Activated B cell treated with CpG ODN at 0.5 μM for 24 hours (primary cell): ENCODE results near the gene TIFAB. TPM values are rescaled to one million over a fixed set of nuclear protein-coding genes. Genes with fewer than 3 reads are reported as not detected.

Source experiments
- ATAC-seq: fragments of 200-7000 bp; cut with Tn5 transposase; one replicate; pipeline ENCODE4 v1.10.0; 2021; ENCODE audit warnings: low read depth, mild to moderate bottlenecking, moderate library complexity
- CTCF ChIA-PET: fragments of 350-600 bp; sonication (Branson Sonifier 250); formaldehyde crosslinking; loops from one replicate; lab custom pipeline; 2021; ENCODE audit warnings: antibody characterized with exemption; lab: Charles Lee
- POLR2A ChIA-PET: fragments of 350-600 bp; sonication (Branson Sonifier 250); formaldehyde crosslinking; loops from one replicate; lab custom pipeline; 2021; ENCODE audit warnings: antibody characterized with exemption; lab: Charles Lee
- DNase-seq: peaks from one replicate; pipeline ENCODE4 v3.0.0; 2022
- H3K27ac Mint-ChIP-seq: one replicate; pipeline ENCODE4 v1.8.0; 2020; ENCODE audit warnings: mixed read lengths
- H3K27me3 Mint-ChIP-seq: one replicate; pipeline ENCODE4 v1.8.0; 2021; ENCODE audit warnings: mixed read lengths
- H3K36me3 Mint-ChIP-seq: one replicate; pipeline ENCODE4 v1.8.0; 2021; ENCODE audit warnings: low read depth, mixed read lengths
- H3K4me1 Mint-ChIP-seq: one replicate; pipeline ENCODE4 v1.8.0; 2021; ENCODE audit warnings: mixed read lengths
- H3K4me3 Mint-ChIP-seq: one replicate; pipeline ENCODE4 v1.8.0; 2020; ENCODE audit warnings: mild to moderate bottlenecking, mixed read lengths
- H3K9me3 Mint-ChIP-seq: one replicate; pipeline ENCODE4 v1.8.0; 2020; ENCODE audit warnings: mixed read lengths
- intact Hi-C: fragments of 100-400 bp; cut with micrococcal nuclease; formaldehyde crosslinking; loops from one replicate; pipeline ENCODE4 v1.15.1; 2024
- total RNA-seq: library from RNA; stranded (reverse); gene quantifications from 2 replicates; pipeline ENCODE4 v1.2.3, GENCODE V29; 2022
- TF ChIP-seq, protein P1 (sequence below): fragments of 200-600 bp; IDR thresholded peaks from one replicate; pipeline ENCODE4 v1.8.0; 2022; ENCODE audit warnings: antibody characterized with exemption, mild to moderate bottlenecking

TIFAB gene
- total RNA-seq, 1 donor from 2014 or later = not detected

DNA sequence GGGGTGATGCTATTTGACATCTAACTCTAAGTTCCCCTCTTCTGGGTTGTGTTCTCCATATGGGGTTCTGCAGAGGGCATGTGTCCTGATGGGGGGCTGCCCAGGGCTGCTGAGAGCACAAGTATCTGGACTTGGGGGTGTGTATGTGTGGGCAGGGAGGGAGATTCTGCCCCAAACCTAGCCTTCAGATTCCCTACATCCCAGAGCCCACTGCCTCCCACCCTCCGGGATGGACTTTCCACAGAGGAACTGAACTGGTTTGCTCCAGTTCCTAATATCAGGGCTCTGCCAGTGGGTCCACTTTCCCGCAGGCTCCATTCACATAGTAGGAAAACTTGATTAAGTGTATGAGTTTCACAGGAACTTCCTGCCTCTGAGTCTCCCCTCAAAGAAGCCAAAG, 16.4 kb upstream of the TIFAB start:
- Mint-ChIP-seq H3K27ac (no peak overlapping the region), H3K36me3 (no peaks in the 10 kb centered on the region)
- no peak for ATAC-seq

DNA sequence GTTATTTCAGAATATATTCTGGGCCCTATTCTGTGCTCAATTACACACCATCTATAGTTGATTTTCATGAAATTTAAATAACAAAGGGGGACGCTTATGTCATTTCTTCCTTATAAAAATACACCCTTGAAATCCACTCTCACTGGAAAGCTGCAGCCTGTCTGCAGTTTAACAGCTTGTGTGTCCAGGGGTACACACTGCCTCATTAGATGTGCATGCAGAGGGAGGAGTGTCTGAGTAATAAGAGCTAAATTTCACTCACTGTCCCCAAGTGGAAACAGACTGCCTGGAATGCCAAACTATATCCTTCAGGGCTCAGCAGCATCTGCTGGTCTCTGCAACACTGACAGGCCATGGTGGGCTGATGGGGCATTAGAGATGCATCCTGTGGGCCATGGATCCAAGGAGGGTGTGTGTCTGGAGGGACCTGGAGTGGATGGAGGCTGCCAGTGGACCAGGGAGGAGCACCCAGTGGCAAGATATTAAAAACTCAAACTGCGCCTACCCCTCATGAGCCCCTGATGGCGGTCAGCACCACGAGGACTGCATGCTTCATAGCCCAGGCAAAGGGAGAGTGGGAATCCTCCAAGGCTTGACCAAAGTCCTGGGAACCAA, 15.8 kb upstream of the TIFAB start:
- no peak for ATAC-seq
- Mint-ChIP-seq H3K4me3 (no peak overlapping the region), H3K9me3 (no peaks in the 10 kb centered on the region), H3K27me3 (peaks cover 35% of the 10 kb centered on the region), H3K27ac (no peak overlapping the region), H3K4me1 (peaks cover 6% of the 10 kb centered on the region), H3K36me3 (no peaks in the 10 kb centered on the region)
- TF ChIP-seq, protein P1, sequence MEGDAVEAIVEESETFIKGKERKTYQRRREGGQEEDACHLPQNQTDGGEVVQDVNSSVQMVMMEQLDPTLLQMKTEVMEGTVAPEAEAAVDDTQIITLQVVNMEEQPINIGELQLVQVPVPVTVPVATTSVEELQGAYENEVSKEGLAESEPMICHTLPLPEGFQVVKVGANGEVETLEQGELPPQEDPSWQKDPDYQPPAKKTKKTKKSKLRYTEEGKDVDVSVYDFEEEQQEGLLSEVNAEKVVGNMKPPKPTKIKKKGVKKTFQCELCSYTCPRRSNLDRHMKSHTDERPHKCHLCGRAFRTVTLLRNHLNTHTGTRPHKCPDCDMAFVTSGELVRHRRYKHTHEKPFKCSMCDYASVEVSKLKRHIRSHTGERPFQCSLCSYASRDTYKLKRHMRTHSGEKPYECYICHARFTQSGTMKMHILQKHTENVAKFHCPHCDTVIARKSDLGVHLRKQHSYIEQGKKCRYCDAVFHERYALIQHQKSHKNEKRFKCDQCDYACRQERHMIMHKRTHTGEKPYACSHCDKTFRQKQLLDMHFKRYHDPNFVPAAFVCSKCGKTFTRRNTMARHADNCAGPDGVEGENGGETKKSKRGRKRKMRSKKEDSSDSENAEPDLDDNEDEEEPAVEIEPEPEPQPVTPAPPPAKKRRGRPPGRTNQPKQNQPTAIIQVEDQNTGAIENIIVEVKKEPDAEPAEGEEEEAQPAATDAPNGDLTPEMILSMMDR = no peak
- intact Hi-C loops = no loop called here
- DNase-seq = no peak
- ChIA-PET POLR2A (no interaction called here), CTCF (interaction anchor here (3.9 kb wide), 1 partner anchor 99 kb away, joined by 40 read pairs; no protein-coding TSS in a partner anchor)

More for the DNA sequence above, 16.4 kb upstream of the TIFAB start:
- ChIA-PET POLR2A (no interaction called here), CTCF (no interaction called here)
- Mint-ChIP-seq H3K27me3 (peaks cover 37% of the 10 kb centered on the region), H3K4me1 (peaks cover 6% of the 10 kb centered on the region), H3K9me3 (no peaks in the 10 kb centered on the region), H3K4me3 (no peak overlapping the region)
- no peak for DNase-seq
- TF ChIP-seq, protein P1 = no peak
- intact Hi-C loops = no loop called here

DNA sequence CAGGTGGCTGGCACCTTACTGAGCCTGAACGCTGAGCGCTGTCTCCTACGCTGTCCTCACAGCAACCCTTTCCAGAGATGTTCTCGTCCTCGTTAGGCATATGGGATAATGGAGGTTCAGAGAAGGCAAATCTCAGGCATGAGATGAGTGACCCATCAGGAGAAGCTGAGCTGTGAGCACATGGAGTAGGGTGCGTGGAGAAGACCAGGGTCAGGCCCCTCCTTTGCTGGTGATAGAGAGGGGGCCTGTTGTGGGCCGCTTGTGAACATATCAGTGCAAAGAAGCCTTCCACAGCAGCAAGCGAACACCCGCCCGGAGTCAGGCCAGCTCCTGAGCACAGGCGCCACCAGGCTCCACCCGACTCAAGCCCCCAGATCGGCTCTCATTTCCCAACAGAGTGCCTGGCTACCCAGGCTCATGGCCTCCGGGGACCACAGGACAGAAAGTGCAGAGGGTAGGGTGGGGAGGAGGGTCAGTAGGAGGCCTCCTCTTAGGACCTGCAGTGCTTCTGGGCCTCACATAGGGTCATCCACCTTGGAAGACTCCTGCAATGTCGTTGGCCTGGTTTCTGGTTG, 15.0 kb upstream of the TIFAB start:
- Mint-ChIP-seq H3K4me1 (peaks cover 6% of the 10 kb centered on the region), H3K27ac (no peak overlapping the region), H3K36me3 (no peaks in the 10 kb centered on the region), H3K27me3 (peaks cover 39% of the 10 kb centered on the region), H3K9me3 (no peaks in the 10 kb centered on the region), H3K4me3 (no peak overlapping the region)
- ChIA-PET POLR2A (no interaction called here), CTCF (interaction anchor here (3.9 kb wide), 1 partner anchor 100 kb away, joined by 40 read pairs; no protein-coding TSS in a partner anchor)
- ATAC-seq (no peak), DNase-seq (peak; percentile 3)
- TF ChIP-seq, protein P1 = no peak
- intact Hi-C loops = no loop called here

DNA sequence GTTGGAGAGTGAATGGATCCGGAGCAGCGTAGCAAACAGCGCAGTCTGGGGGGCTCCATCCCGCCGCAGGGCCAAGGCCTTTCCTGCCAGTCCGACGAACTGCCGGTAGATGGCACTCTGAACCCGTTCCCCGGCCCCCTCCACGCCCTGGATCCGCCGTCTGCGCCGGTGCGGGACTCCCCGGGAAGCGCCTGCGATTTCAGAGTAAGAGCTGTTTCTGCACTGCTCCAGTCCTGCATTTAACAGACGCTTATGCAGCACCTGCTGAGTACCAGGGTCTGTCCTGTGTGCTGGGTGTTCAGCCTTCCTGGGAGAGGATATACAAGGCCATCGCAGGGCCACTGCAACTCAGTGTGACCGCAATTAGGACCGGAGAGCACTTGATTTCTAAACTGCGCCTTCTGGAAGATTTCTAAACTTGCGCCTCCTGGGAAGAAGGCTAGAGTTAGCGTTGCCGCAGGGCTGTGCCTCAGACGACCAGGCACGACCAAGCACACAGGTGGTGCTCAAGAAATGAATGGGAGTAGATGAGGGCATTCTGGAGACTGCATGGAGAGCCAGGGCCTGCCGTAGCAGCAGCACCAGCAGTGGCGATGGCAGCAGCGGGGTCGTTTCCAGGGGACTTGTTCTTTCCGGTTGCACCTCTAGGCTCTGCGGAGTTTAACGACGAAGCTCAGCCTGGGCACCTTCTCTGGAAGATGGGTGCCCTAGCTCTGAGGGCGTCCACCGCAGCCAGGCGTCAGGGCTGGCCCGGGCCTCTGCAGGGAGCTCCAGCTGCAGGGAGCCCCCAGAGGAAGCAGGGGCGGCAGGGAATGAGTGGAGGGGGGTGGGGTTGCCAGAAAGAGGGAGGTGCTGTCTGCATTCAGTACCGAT, 14.3 kb upstream of the TIFAB start:
- Mint-ChIP-seq H3K27ac (no peak overlapping the region), H3K27me3 (peaks cover 39% of the 10 kb centered on the region), H3K4me3 (peak overlapping the region; percentile 64), H3K4me1 (peaks cover 6% of the 10 kb centered on the region), H3K36me3 (no peaks in the 10 kb centered on the region), H3K9me3 (no peaks in the 10 kb centered on the region)
- intact Hi-C loops = loop anchor here (1.0 kb wide), 2 partner anchors 85 to 100 kb away; no protein-coding TSS in a partner anchor
- DNase-seq (peak; percentile 52), ATAC-seq (peak; percentile 66)
- CTCF ChIA-PET = interaction anchor here (0.6 to 3.9 kb wide), 9 partner anchors 9 to 100 kb away, joined by 3 to 40 read pairs (median 6); no protein-coding TSS in a partner anchor
- TF ChIP-seq, protein P1 = no peak
- POLR2A ChIA-PET = no interaction called here
